KMS-11 (cell line): ENCODE results near the gene SPTBN1.

Experiments used
- H2AFZ ChIP-seq: fragments of 200-600 bp; sonication (generic); 2 replicates; pipeline ENCODE4 v1.6.1; 2016; ENCODE audit warnings: antibody characterized with exemption, mixed run types, low read depth
- H3K27ac ChIP-seq: fragments of 200-600 bp; sonication (generic); 2 replicates; pipeline ENCODE4 v1.6.1; 2016; ENCODE audit warnings: mild to moderate bottlenecking, mixed run types
- H3K27me3 ChIP-seq: fragments of 200-600 bp; sonication (generic); 2 replicates; pipeline ENCODE4 v1.6.1; 2017; ENCODE audit warnings: mild to moderate bottlenecking, low read depth, mixed run types, moderate library complexity; ENCODE audit not compliant: insufficient read depth
- H3K36me3 ChIP-seq: fragments of 200-600 bp; sonication (generic); 2 replicates; pipeline ENCODE4 v1.6.1; 2017; ENCODE audit warnings: mild to moderate bottlenecking, mixed run types; ENCODE audit not compliant: insufficient read depth
- H3K4me1 ChIP-seq: fragments of 200-600 bp; sonication (generic); 2 replicates; pipeline ENCODE4 v1.6.1; 2016; ENCODE audit warnings: mild to moderate bottlenecking, low read depth, mixed run types; ENCODE audit not compliant: poor library complexity, severe bottlenecking
- H3K4me2 ChIP-seq: fragments of 200-600 bp; sonication (generic); 2 replicates; pipeline ENCODE4 v1.7.0; 2016; ENCODE audit warnings: mild to moderate bottlenecking, mixed run types
- H3K4me3 ChIP-seq: fragments of 200-600 bp; sonication (generic); IDR thresholded peaks from 2 replicates; pipeline ENCODE4 v1.6.1; 2017; ENCODE audit warnings: low read depth, low read length, mixed read lengths; ENCODE audit not compliant: insufficient read depth
- H3K79me2 ChIP-seq: fragments of 200-600 bp; sonication (generic); 2 replicates; pipeline ENCODE4 v1.6.1; 2016; ENCODE audit warnings: low read depth, mixed run types; ENCODE audit not compliant: insufficient read depth
- H3K9ac ChIP-seq: fragments of 200-600 bp; sonication (generic); 2 replicates; pipeline ENCODE4 v1.6.1; 2016; ENCODE audit warnings: mild to moderate bottlenecking, mixed run types
- H4K20me1 ChIP-seq: fragments of 200-600 bp; sonication (generic); 2 replicates; pipeline ENCODE4 v1.6.1; 2016; ENCODE audit warnings: mild to moderate bottlenecking, mixed run types; ENCODE audit not compliant: insufficient read depth
- TF ChIP-seq, protein P1 (sequence below): fragments of 200-600 bp; sonication (generic); conservative IDR thresholded peaks from 2 replicates; pipeline ENCODE4 v1.6.1; 2017; ENCODE audit warnings: low read depth, mild to moderate bottlenecking, antibody characterized with exemption, low read length, moderate library complexity, mixed read lengths

SPTBN1 gene

DNA sequence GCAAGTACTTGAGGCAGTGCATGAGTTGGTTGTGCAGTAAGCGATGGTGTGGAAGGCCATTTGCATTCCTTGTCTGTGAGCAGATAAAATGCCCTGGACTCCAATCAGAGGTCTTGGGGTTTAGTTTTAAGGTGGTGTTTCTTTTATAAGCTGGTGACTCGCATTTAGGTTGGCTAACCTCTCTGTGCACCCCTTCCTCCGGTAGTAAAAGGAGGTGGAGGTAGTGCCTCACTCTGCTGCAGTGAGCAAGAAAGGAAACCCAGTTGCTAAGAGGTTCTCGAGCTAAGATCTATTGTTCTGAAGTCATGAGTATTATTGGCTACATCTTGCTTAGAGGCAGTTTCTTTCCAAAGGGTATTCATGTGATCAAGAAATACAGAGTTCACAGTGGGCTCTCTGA lies 193.1 kb downstream of the SPTBN1 start:
- no peaks in the 10 kb centered on the region for H3K4me1 ChIP-seq
- H3K4me3 ChIP-seq, result no peak overlapping the region
- H3K9ac ChIP-seq, result no peak overlapping the region
- TF ChIP-seq, protein P1, sequence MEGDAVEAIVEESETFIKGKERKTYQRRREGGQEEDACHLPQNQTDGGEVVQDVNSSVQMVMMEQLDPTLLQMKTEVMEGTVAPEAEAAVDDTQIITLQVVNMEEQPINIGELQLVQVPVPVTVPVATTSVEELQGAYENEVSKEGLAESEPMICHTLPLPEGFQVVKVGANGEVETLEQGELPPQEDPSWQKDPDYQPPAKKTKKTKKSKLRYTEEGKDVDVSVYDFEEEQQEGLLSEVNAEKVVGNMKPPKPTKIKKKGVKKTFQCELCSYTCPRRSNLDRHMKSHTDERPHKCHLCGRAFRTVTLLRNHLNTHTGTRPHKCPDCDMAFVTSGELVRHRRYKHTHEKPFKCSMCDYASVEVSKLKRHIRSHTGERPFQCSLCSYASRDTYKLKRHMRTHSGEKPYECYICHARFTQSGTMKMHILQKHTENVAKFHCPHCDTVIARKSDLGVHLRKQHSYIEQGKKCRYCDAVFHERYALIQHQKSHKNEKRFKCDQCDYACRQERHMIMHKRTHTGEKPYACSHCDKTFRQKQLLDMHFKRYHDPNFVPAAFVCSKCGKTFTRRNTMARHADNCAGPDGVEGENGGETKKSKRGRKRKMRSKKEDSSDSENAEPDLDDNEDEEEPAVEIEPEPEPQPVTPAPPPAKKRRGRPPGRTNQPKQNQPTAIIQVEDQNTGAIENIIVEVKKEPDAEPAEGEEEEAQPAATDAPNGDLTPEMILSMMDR, result no peak
- no peaks in the 10 kb centered on the region for H4K20me1 ChIP-seq
- peaks cover 49% of the 10 kb centered on the region; the same call in 1 of the 2 replicates for H3K36me3 ChIP-seq
- no peaks in the 10 kb centered on the region; the same call in 1 of the 2 replicates for H3K79me2 ChIP-seq
- no peaks in the 10 kb centered on the region for H3K27me3 ChIP-seq
- H3K27ac ChIP-seq, result no peak overlapping the region
- H3K4me2 ChIP-seq, result no peak overlapping the region
- H2AFZ ChIP-seq, result no peak overlapping the region

DNA sequence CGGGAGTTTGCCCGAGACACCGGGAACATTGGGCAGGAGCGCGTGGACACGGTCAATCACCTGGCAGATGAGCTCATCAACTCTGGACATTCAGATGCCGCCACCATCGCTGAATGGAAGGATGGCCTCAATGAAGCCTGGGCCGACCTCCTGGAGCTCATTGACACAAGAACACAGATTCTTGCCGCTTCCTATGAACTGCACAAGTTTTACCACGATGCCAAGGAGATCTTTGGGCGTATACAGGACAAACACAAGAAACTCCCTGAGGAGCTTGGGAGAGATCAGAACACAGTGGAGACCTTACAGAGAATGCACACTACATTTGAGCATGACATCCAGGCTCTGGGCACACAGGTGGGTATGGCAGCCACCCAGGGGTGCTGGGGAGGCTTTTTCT lies 193.5 kb downstream of the SPTBN1 start:
- Histone ChIP-seq H3K36me3 (peaks cover 46% of the 10 kb centered on the region; the same call in 1 of the 2 replicates), H3K27me3 (no peaks in the 10 kb centered on the region), H3K9ac (no peak overlapping the region), H3K27ac (no peak overlapping the region), H2AFZ (no peak overlapping the region), H4K20me1 (no peaks in the 10 kb centered on the region), H3K79me2 (no peaks in the 10 kb centered on the region; the same call in 1 of the 2 replicates), H3K4me1 (no peaks in the 10 kb centered on the region), H3K4me3 (no peak overlapping the region), H3K4me2 (no peak overlapping the region)
- TF ChIP-seq, protein P1, result no peak

DNA sequence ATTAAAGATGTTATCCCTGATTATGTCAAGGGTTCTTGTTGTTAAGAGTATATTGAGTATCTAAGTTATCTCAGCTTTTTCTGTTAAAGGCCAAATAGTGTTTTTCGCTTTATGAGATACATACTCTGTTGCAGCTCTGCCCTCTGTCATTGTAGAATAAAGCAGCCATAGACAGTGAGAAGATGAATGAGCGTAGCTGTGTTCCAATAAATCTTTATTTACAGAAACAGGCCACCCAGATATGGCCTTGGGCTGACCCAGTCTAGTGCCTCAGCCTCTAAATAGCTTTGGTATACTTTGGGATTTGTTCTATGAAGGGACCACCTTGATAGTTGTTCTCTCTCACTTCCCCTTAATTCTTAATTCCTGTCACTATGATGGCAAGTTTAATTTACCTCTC lies 194.5 kb downstream of the SPTBN1 start:
- Histone ChIP-seq H4K20me1 (no peaks in the 10 kb centered on the region), H3K4me1 (no peaks in the 10 kb centered on the region), H3K4me3 (no peak overlapping the region), H3K9ac (no peak overlapping the region), H3K4me2 (no peak overlapping the region), H3K79me2 (no peaks in the 10 kb centered on the region; the same call in 1 of the 2 replicates), H2AFZ (no peak overlapping the region), H3K27me3 (no peaks in the 10 kb centered on the region), H3K27ac (no peak overlapping the region), H3K36me3 (peaks cover 37% of the 10 kb centered on the region; the same call in 1 of the 2 replicates)
- TF ChIP-seq, protein P1, result no peak

DNA sequence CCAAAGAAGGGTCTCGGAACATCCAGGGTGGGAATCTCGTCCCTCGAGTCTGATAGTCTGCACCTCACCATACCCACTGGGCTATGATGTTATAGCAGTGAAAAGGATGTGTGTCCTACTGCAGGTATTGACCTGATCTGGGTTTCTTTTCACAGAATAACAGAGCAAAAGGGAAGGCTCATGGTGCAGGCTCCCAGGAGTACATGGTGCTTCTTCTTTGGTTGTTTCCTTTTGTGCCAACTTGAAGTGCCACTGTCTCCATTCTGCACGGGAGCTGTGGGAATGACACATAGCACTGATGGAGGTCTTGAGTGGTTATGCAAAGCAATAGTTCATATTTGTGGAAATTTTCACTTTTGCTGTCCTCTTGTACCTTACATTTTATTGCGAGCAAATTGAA lies 195.2 kb downstream of the SPTBN1 start:
- H3K4me1 ChIP-seq, result no peaks in the 10 kb centered on the region
- no peaks in the 10 kb centered on the region; the same call in 1 of the 2 replicates for H3K79me2 ChIP-seq
- no peak overlapping the region for H3K27ac ChIP-seq
- TF ChIP-seq, protein P1, result no peak
- H4K20me1 ChIP-seq, result no peaks in the 10 kb centered on the region
- no peak overlapping the region for H2AFZ ChIP-seq
- no peak overlapping the region for H3K9ac ChIP-seq
- H3K27me3 ChIP-seq, result no peaks in the 10 kb centered on the region
- no peak overlapping the region for H3K4me2 ChIP-seq
- H3K4me3 ChIP-seq, result no peak overlapping the region
- peaks cover 30% of the 10 kb centered on the region; the same call in 1 of the 2 replicates for H3K36me3 ChIP-seq
